ENCODE data around the gene NUDC. TPM values are rescaled to one million over a fixed set of nuclear protein-coding genes. Genes with fewer than 3 reads are reported as not detected.

NUDC gene
- total and polyA plus RNA-seq, 9 of the 15 experiments (the other 6 are each of a cell fraction or from before 2014, with no cell fraction given) = 9.8 to 234 (median 149) TPM

- no peak for TF ChIP-seq AFF1 (IDR thresholded peaks at IDR 0.05; ENCODE audit: low read depth in 1 of 2, partially characterized antibody in 2 of 2)
- TF ChIP-seq TSHZ1 (CRISPR knock-in tag; IDR thresholded peaks at IDR 0.05) = no peak
- no peak for TF ChIP-seq XRCC5 (IDR thresholded peaks at IDR 0.05; ENCODE audit: low read depth, low read length)
- TF ChIP-seq, protein P1, sequence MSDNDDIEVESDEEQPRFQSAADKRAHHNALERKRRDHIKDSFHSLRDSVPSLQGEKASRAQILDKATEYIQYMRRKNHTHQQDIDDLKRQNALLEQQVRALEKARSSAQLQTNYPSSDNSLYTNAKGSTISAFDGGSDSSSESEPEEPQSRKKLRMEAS (CRISPR knock-in tag; IDR thresholded peaks at IDR 0.05) = no peak
- TF ChIP-seq BRD9 (IDR thresholded peaks at IDR 0.05; ENCODE audit: low read depth, partially characterized antibody) = no peak
- 0 out of 2 replicates have a peak, but pooled peaks have one; percentile 28 for TF ChIP-seq CEBPG (CRISPR knock-in tag; IDR thresholded peaks at IDR 0.05)
- TF ChIP-seq CEBPG (tag; conservative IDR thresholded peaks at IDR 0.05 in 1 of 2, IDR thresholded peaks at IDR 0.05 in 1 of 2) = no peak
- no peak for TF ChIP-seq POLR2B (IDR thresholded peaks at IDR 0.05; ENCODE audit: low read depth, partially characterized antibody)
- peak; percentile 55; the same call in 1 of the 2 replicates for TF ChIP-seq EP300 (IDR thresholded peaks at IDR 0.05; ENCODE audit: low read length)
- TF ChIP-seq ASH1L (IDR thresholded peaks at IDR 0.05; ENCODE audit: borderline replicate concordance, low read depth, partially characterized antibody) = no peak
- no peak for TF ChIP-seq SRF (CRISPR knock-in tag; IDR thresholded peaks at IDR 0.05)
- no peak for TF ChIP-seq TRIM24 (IDR thresholded peaks at IDR 0.05)
- TF ChIP-seq TSC22D4 (tag; IDR thresholded peaks at IDR 0.05) = no peak
- no peak for TF ChIP-seq RREB1 (CRISPR knock-in tag; IDR thresholded peaks at IDR 0.05)
- TF ChIP-seq ARHGAP35 (IDR thresholded peaks at IDR 0.05; ENCODE audit: partially characterized antibody) = no peak
These were observed 410 bp upstream of the NUDC start (continued) for GRCh38 chr1:26921126-26921539.
